GM23248 (cell line): ENCODE data around the gene FBXO44. TPM values are rescaled to one million over a fixed set of nuclear protein-coding genes. Genes with fewer than 3 reads are reported as not detected.

Experiments used
- DNase-seq: peaks from one replicate; pipeline ENCODE4 v3.0.0-alpha.2; 2015
- H2AFZ ChIP-seq: fragments of 200-600 bp; sonication (generic); 2 replicates; pipeline ENCODE4 v1.6.1; 2016; ENCODE audit warnings: antibody characterized with exemption
- H3F3A ChIP-seq: fragments of 200-600 bp; sonication (generic); 2 replicates; pipeline ENCODE4 v1.6.1; 2016; ENCODE audit warnings: mild to moderate bottlenecking, antibody characterized with exemption, mixed run types; ENCODE audit not compliant: insufficient read depth
- H3K27ac ChIP-seq: fragments of 200-600 bp; sonication (generic); 2 replicates; pipeline ENCODE4 v1.5.1; 2016; ENCODE audit warnings: mild to moderate bottlenecking
- H3K27me3 ChIP-seq: fragments of 200-600 bp; sonication (generic); replicated peaks from 2 replicates; pipeline ENCODE4 v1.6.1; 2016; ENCODE audit warnings: mild to moderate bottlenecking; ENCODE audit not compliant: insufficient read depth
- H3K36me3 ChIP-seq: fragments of 200-600 bp; sonication (generic); 2 replicates; pipeline ENCODE4 v1.6.1; 2016; ENCODE audit warnings: low read depth, mild to moderate bottlenecking
- H3K4me1 ChIP-seq: fragments of 200-600 bp; sonication (generic); 2 replicates; pipeline ENCODE4 v1.6.1; 2016; ENCODE audit warnings: mild to moderate bottlenecking; ENCODE audit not compliant: insufficient read depth
- H3K4me2 ChIP-seq: fragments of 200-600 bp; sonication (generic); one replicate; pipeline ENCODE4 v1.6.1; 2016; ENCODE audit warnings: mild to moderate bottlenecking; ENCODE audit not compliant: unreplicated experiment
- H3K4me3 ChIP-seq: fragments of 200-600 bp; sonication (generic); 2 replicates; pipeline ENCODE4 v1.5.1; 2016; ENCODE audit warnings: mild to moderate bottlenecking
- H3K79me2 ChIP-seq: fragments of 200-600 bp; sonication (generic); 2 replicates; pipeline ENCODE4 v1.6.1; 2016; ENCODE audit warnings: mild to moderate bottlenecking; ENCODE audit not compliant: insufficient read depth
- H3K9ac ChIP-seq: fragments of 200-600 bp; sonication (generic); 2 replicates; pipeline ENCODE4 v1.6.1; 2016; ENCODE audit warnings: mild to moderate bottlenecking
- H3K9me2 ChIP-seq: fragments of 200-600 bp; sonication (generic); 2 replicates; pipeline ENCODE4 v1.6.1; 2016; ENCODE audit warnings: mixed run types, mild to moderate bottlenecking, moderate library complexity; ENCODE audit not compliant: insufficient read depth
- H3K9me3 ChIP-seq: fragments of 200-600 bp; sonication (generic); one replicate; pipeline ENCODE4 v1.6.1; 2017; ENCODE audit warnings: low read depth
- H4K20me1 ChIP-seq: fragments of 200-600 bp; sonication (generic); 2 replicates; pipeline ENCODE4 v1.6.0; 2016; ENCODE audit not compliant: insufficient read depth
- EZH2 ChIP-seq: fragments of 200-600 bp; sonication (generic); IDR thresholded peaks from 2 replicates; pipeline ENCODE4 v1.6.1; 2018; ENCODE audit warnings: antibody characterized with exemption, mild to moderate bottlenecking; ENCODE audit not compliant: insufficient read depth, poor library complexity, severe bottlenecking
- EZH2phosphoT487 ChIP-seq: fragments of 200-600 bp; sonication (generic); IDR thresholded peaks from 2 replicates; pipeline ENCODE4 v1.6.1; 2018; ENCODE audit warnings: antibody characterized with exemption, moderate library complexity, mild to moderate bottlenecking, low read depth; ENCODE audit not compliant: insufficient read depth
- WGBS, 2 experiments: methylation state at CpG; one replicate each; pipeline ENCODE4 v1.1.6; 2015 to 2017; ENCODE audit warnings: low lambda C conversion rate in 2 of 2, low coverage in 1 of 2; ENCODE audit errors: missing lambda C conversion rate in 2 of 2; 5-methylcytosine and 5-hydroxymethylcytosine counted together
- in situ Hi-C: fragments of 300-500 bp; cut with MboI; formaldehyde crosslinking; loops from 2 replicates; pipeline ENCODE4 v1.15.0; 2020
- polyA plus RNA-seq: library from polyadenylated mRNA; unstranded; fragments of >200 nt; fragmentation: Nextera tagmentation; extraction: Ambion mirVana; gene quantifications from 2 replicates; pipeline ENCODE4 v1.2.1, GENCODE V29; 2016
- total RNA-seq: library from RNA; depleted of rRNA; stranded (reverse); fragments of >200 nt; shearing (Covaris generic); gene quantifications from 2 replicates; pipeline ENCODE4 v1.2.3, GENCODE V29; 2014

FBXO44 gene
- total and polyA plus RNA-seq, 2 experiments from 2014 or later = 19.4 to 20.6 TPM

- H3K36me3 ChIP-seq = no peaks in the 10 kb centered on the region
These were observed 51.6 kb downstream of the FBXO44 start for GRCh38 chr1:11706292-11706691.

GRCh38 chr1:11707621-11708276 is 53.1 kb downstream of the FBXO44 start:
- Histone ChIP-seq H3K36me3 (no peaks in the 10 kb centered on the region), H3K27ac (no peak overlapping the region), H3K9ac (no peak overlapping the region), H3K79me2 (no peaks in the 10 kb centered on the region), H3K9me3 (no peaks in the 10 kb centered on the region), H3K4me2 (no peak overlapping the region), H4K20me1 (no peaks in the 10 kb centered on the region), H3K4me1 (no peaks in the 10 kb centered on the region), H2AFZ (no peak overlapping the region), H3K9me2 (no peaks in the 10 kb centered on the region), H3F3A (no peaks in the 10 kb centered on the region), H3K27me3 (peaks cover 15% of the 10 kb centered on the region; the same call in 1 of the 2 replicates), H3K4me3 (no peak overlapping the region)
- in situ Hi-C loops = no loop called here
- WGBS, 2 experiments = 47 to 49% methylated on average over 15 to 17 of the region's 17 CpGs
- DNase-seq = no peak
- no peak for TF ChIP-seq EZH2phosphoT487
- TF ChIP-seq EZH2 = no peak

More at GRCh38 chr1:11706292-11706691, 51.6 kb downstream of the FBXO44 start:
- Histone ChIP-seq H3K4me1 (peaks cover 5% of the 10 kb centered on the region; the same call in 1 of the 2 replicates), H3K27ac (no peak overlapping the region), H3K4me2 (no peak overlapping the region), H4K20me1 (no peaks in the 10 kb centered on the region), H3K79me2 (no peaks in the 10 kb centered on the region), H3K4me3 (no peak overlapping the region), H2AFZ (no peak overlapping the region), H3K27me3 (peaks cover 21% of the 10 kb centered on the region), H3K9me2 (no peaks in the 10 kb centered on the region), H3F3A (no peaks in the 10 kb centered on the region), H3K9ac (no peak overlapping the region), H3K9me3 (no peaks in the 10 kb centered on the region)
- 73 to 74% methylated on average over 13 to 14 of the region's 14 CpGs for WGBS, 2 experiments
- in situ Hi-C loops = no loop called here
- no peak for DNase-seq
- TF ChIP-seq EZH2phosphoT487 = no peak
- TF ChIP-seq EZH2 = no peak

- 66 to 74% methylated on average over 11 of the region's 11 CpGs for WGBS, 2 experiments
- in situ Hi-C loops = no loop called here
- no peak overlapping the region for H3K27ac ChIP-seq
- no peak overlapping the region for H3K4me2 ChIP-seq
- no peak for DNase-seq
- peaks cover 8% of the 10 kb centered on the region; the same call in 1 of the 2 replicates for H3K27me3 ChIP-seq
- no peaks in the 10 kb centered on the region for H3K79me2 ChIP-seq
- no peaks in the 10 kb centered on the region for H3K9me2 ChIP-seq
- no peak overlapping the region for H3K9ac ChIP-seq
- H3K36me3 ChIP-seq = no peaks in the 10 kb centered on the region
- H3K4me1 ChIP-seq = no peaks in the 10 kb centered on the region
- TF ChIP-seq EZH2phosphoT487 (no peak), EZH2 (no peak)
- no peaks in the 10 kb centered on the region for H4K20me1 ChIP-seq
- no peak overlapping the region for H2AFZ ChIP-seq
- H3K4me3 ChIP-seq = no peak overlapping the region
- H3F3A ChIP-seq = no peaks in the 10 kb centered on the region
- H3K9me3 ChIP-seq = no peaks in the 10 kb centered on the region
These were observed 54.1 kb downstream of the FBXO44 start for GRCh38 chr1:11708554-11709350.

GRCh38 chr1:11711490-11711889 is 56.8 kb downstream of the FBXO44 start:
- in situ Hi-C loops = no loop called here
- Histone ChIP-seq H3K79me2 (no peaks in the 10 kb centered on the region), H4K20me1 (no peaks in the 10 kb centered on the region), H3K4me3 (no peak overlapping the region), H3K9ac (no peak overlapping the region), H3K4me1 (no peaks in the 10 kb centered on the region), H3K9me3 (no peaks in the 10 kb centered on the region), H3K27ac (no peak overlapping the region), H3F3A (no peaks in the 10 kb centered on the region), H2AFZ (no peak overlapping the region), H3K9me2 (no peaks in the 10 kb centered on the region), H3K36me3 (no peaks in the 10 kb centered on the region), H3K27me3 (peaks cover 14% of the 10 kb centered on the region; the same call in 1 of the 2 replicates), H3K4me2 (no peak overlapping the region)
- 77% methylated on average over 5 of the region's 5 CpGs for WGBS, 2 experiments
- no peak for DNase-seq
- TF ChIP-seq EZH2 (no peak), EZH2phosphoT487 (no peak)
